ENCODE measurements around the gene DIP2B.
"Not testable (repeated sequence)": the region's sequence is repeated elsewhere in the genome, so short reads cannot be mapped to it uniquely, and the experiment has no call there.

The DIP2B gene, protein sequence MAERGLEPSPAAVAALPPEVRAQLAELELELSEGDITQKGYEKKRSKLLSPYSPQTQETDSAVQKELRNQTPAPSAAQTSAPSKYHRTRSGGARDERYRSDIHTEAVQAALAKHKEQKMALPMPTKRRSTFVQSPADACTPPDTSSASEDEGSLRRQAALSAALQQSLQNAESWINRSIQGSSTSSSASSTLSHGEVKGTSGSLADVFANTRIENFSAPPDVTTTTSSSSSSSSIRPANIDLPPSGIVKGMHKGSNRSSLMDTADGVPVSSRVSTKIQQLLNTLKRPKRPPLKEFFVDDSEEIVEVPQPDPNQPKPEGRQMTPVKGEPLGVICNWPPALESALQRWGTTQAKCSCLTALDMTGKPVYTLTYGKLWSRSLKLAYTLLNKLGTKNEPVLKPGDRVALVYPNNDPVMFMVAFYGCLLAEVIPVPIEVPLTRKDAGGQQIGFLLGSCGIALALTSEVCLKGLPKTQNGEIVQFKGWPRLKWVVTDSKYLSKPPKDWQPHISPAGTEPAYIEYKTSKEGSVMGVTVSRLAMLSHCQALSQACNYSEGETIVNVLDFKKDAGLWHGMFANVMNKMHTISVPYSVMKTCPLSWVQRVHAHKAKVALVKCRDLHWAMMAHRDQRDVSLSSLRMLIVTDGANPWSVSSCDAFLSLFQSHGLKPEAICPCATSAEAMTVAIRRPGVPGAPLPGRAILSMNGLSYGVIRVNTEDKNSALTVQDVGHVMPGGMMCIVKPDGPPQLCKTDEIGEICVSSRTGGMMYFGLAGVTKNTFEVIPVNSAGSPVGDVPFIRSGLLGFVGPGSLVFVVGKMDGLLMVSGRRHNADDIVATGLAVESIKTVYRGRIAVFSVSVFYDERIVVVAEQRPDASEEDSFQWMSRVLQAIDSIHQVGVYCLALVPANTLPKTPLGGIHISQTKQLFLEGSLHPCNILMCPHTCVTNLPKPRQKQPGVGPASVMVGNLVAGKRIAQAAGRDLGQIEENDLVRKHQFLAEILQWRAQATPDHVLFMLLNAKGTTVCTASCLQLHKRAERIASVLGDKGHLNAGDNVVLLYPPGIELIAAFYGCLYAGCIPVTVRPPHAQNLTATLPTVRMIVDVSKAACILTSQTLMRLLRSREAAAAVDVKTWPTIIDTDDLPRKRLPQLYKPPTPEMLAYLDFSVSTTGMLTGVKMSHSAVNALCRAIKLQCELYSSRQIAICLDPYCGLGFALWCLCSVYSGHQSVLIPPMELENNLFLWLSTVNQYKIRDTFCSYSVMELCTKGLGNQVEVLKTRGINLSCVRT (N-terminal part only)

DNA sequence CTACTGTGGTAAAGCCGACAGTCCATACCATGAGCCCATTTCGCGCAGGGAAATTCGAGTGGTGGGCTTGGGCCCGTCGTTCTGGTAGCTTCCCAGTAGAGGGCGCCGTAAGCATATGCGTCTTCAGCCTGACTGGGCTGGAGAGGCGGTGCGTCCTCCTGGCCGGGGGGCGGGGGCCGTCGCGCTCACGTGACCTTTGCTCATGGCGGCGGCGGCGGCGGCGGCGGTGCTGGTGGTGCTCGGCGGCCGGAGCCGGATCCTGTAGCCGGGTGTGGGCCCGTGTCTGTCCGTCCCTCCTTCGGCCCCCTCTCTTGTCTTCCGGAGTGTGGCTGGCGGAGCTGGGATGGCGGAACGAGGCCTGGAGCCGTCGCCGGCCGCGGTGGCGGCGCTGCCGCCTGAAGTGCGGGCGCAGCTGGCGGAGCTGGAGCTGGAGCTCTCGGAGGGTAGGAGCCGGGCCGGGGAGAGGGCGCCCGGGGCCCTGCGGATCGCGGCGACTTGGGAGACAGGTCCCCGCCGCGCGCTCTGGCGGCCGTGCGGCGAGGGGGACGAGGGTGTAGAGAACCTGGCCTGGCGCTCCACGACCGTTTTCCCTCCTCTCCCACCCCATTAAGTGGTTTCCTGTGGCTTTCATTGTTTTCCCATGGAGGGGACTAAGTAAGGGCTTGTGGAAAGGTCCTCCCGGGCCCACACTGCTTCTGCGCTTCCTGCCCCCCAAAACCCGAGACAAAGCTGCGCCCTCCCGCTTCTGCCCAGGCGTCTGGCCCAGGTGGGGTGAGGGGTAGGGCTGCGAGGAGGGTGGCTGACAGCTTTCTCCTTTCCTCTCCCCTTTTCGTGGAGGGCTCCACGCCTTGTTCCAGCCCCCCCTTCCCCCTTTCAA is at the start of gene DIP2B:
Gene DIP2B (plus strand): TSS at position 188 of the 877 bp plus-strand sequence. CDS start 156 bp downstream, at position 344.
- peak within 1 kb of the TSS; percentile 55 to 88 for H3K4me3 ChIP-seq (ENCODE audit: low read depth in 1 of 2, low read length in 2 of 2)
- H3K4me1 ChIP-seq (ENCODE audit: insufficient read depth, low read length), result peaks cover 28% of the 10 kb centered on the region
- no peaks in the 10 kb centered on the region for H3K36me3 ChIP-seq (ENCODE audit: insufficient read depth, low read length)
- H3K27me3 ChIP-seq (ENCODE audit: control insufficient read depth in 1 of 2, insufficient read depth in 2 of 2, low read length in 2 of 2), result no peaks in the 10 kb centered on the region
- no peaks in the 10 kb centered on the region for H3K9me3 ChIP-seq (ENCODE audit: low read length)
- H3K27ac ChIP-seq (ENCODE audit: low read depth, low read length), result peak within 1 kb of the TSS; percentile 82
- H3K9ac ChIP-seq (ENCODE audit: low read length), result peak within 1 kb of the TSS; percentile 76

DNA sequence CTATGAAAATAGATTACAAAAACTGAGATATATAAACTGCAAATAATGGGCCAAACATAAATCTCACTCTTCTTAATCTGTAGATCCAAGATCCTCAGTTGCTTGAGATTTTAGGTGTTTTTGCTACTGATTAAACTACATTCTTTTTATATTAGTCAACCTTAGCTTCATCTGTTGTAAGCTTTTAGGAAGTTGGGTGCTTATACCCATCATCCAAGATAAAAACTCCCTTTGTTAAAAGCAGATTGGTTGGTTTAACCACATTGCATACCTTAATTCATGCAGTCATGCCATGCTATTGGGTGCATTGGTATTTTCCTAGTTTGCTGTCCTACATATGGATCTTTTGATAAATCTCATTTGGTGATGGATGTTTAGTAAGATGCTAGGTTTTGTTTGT is 46.2 kb upstream of the DIP2B start:
- H3K4me3 ChIP-seq (ENCODE audit: low read depth in 1 of 2, low read length in 2 of 2), result no peak overlapping the region

DNA sequence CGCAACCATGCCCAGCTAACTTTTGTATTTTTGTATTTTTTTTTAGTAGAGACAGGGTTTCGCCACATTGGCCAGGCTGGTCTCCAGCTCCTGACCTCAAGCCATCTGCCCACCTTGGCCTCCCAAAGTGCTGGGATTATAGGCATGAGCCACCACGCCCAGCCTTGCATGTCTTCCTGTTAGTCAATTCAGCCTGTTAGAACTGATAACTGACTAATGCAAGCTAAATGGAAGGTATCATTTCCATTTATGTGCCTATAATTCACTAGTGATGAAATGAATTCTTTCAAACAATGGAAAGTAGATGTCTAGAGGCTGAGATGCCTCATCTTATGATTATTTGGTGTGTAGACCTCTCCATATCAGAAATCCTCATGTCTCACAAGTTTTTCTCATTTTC is 37.3 kb upstream of the DIP2B start:
- Histone ChIP-seq H3K4me1 (ENCODE audit: insufficient read depth, low read length) (no peaks in the 10 kb centered on the region), H3K9me3 (ENCODE audit: low read length) (no peaks in the 10 kb centered on the region), H3K9ac (ENCODE audit: low read length) (no peak overlapping the region), H3K27ac (ENCODE audit: low read depth, low read length) (no peak overlapping the region), H3K4me3 (ENCODE audit: low read depth in 1 of 2, low read length in 2 of 2) (no peak overlapping the region), H3K27me3 (ENCODE audit: control insufficient read depth in 1 of 2, insufficient read depth in 2 of 2, low read length in 2 of 2) (no peaks in the 10 kb centered on the region), H3K36me3 (ENCODE audit: insufficient read depth, low read length) (peaks cover 35% of the 10 kb centered on the region)

More for the DNA sequence above, 46.2 kb upstream of the DIP2B start:
- H3K9ac ChIP-seq (ENCODE audit: low read length), result no peak overlapping the region
- H3K4me1 ChIP-seq (ENCODE audit: insufficient read depth, low read length), result no peaks in the 10 kb centered on the region
- H3K9me3 ChIP-seq (ENCODE audit: low read length), result no peaks in the 10 kb centered on the region
- H3K27ac ChIP-seq (ENCODE audit: low read depth, low read length), result no peak overlapping the region
- no peaks in the 10 kb centered on the region for H3K27me3 ChIP-seq (ENCODE audit: control insufficient read depth in 1 of 2, insufficient read depth in 2 of 2, low read length in 2 of 2)
- peaks cover 26% of the 10 kb centered on the region for H3K36me3 ChIP-seq (ENCODE audit: insufficient read depth, low read length)

DNA sequence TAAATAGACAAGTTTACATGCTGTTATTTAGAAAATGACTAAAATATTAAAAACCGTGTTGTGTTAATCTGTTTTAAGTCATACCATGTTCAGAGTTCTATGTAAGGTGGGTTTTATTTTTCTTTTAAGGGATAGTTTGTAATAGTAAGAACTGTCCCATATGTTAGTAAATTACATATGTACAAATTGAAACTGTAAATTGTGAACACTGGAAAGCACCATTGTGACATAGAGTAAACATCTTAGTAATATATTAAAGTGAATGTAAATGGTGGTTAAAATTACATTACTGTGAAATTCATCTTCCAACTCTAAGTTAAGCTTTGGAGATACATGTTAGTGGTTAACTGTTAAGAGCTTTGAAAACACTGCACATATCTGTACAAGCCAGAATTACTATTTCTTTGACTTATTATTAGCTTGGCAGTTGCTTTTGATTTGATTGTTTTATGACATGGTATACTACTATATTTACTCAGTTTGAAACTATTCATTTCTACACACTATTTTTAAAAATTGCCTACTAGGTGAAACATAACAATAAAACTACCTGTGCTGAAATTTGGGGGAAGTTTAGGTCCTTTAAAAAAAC is 27.4 kb upstream of the DIP2B start:
- Histone ChIP-seq H3K9me3 (ENCODE audit: low read length) (no peaks in the 10 kb centered on the region), H3K27ac (ENCODE audit: low read depth, low read length) (no peak overlapping the region), H3K9ac (ENCODE audit: low read length) (no peak overlapping the region), H3K36me3 (ENCODE audit: insufficient read depth, low read length) (peaks cover 26% of the 10 kb centered on the region), H3K4me1 (ENCODE audit: insufficient read depth, low read length) (no peaks in the 10 kb centered on the region), H3K27me3 (ENCODE audit: control insufficient read depth in 1 of 2, insufficient read depth in 2 of 2, low read length in 2 of 2) (no peaks in the 10 kb centered on the region), H3K4me3 (ENCODE audit: low read depth in 1 of 2, low read length in 2 of 2) (no peak overlapping the region)

DNA sequence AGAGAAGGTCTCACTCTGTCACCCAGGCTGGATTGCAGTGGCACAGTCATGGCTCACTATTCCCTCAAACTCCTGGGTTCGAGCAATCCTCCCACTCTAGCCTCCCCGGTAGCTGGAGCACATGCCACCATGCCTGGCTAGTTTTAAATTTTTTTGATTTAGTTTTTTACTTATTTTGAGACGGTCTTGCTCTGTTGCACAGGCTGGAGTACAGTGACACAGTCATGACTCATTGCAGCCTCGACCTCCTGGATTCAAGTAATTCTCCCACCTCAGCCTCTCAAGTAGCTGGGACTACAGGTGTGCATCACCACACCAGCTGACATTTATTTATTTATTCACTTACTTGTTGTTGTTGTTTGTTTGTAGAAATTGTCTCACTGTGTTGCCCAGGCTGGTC is 22.2 kb upstream of the DIP2B start:
- Histone ChIP-seq H3K9ac (ENCODE audit: low read length) (no peak overlapping the region), H3K27ac (ENCODE audit: low read depth, low read length) (no peak overlapping the region), H3K36me3 (ENCODE audit: insufficient read depth, low read length) (no peaks in the 10 kb centered on the region), H3K4me1 (ENCODE audit: insufficient read depth, low read length) (no peaks in the 10 kb centered on the region), H3K27me3 (ENCODE audit: control insufficient read depth in 1 of 2, insufficient read depth in 2 of 2, low read length in 2 of 2) (no peaks in the 10 kb centered on the region), H3K4me3 (ENCODE audit: low read depth in 1 of 2, low read length in 2 of 2) (no peak overlapping the region), H3K9me3 (ENCODE audit: low read length) (no peaks in the 10 kb centered on the region)

DNA sequence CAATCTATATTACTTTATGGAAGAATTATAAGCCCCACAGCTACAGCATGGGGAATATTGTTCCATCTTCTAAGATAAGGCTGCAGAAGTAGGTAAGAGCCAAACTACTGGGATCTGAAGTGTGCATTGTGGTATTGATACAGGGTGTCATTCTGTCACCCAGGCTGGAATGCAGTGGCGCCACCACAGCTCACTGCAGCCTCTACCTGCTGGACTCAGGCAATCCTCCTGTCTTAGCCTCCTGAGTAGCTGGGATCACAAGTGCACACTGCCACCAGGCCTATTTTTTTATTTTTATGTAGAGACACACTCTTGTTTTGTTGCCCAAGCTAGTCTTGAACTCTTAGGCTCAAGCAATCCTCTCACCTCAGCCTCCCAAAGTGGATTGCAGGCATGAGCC is 21.3 kb upstream of the DIP2B start:
- H3K27ac ChIP-seq (ENCODE audit: low read depth, low read length), result no peak overlapping the region
- no peaks in the 10 kb centered on the region for H3K4me1 ChIP-seq (ENCODE audit: insufficient read depth, low read length)
- H3K9me3 ChIP-seq (ENCODE audit: low read length), result no peaks in the 10 kb centered on the region
- H3K36me3 ChIP-seq (ENCODE audit: insufficient read depth, low read length), result no peaks in the 10 kb centered on the region
- no peak overlapping the region for H3K4me3 ChIP-seq (ENCODE audit: low read depth in 1 of 2, low read length in 2 of 2)
- H3K9ac ChIP-seq (ENCODE audit: low read length), result no peak overlapping the region
- H3K27me3 ChIP-seq (ENCODE audit: control insufficient read depth in 1 of 2, insufficient read depth in 2 of 2, low read length in 2 of 2), result no peaks in the 10 kb centered on the region

DNA sequence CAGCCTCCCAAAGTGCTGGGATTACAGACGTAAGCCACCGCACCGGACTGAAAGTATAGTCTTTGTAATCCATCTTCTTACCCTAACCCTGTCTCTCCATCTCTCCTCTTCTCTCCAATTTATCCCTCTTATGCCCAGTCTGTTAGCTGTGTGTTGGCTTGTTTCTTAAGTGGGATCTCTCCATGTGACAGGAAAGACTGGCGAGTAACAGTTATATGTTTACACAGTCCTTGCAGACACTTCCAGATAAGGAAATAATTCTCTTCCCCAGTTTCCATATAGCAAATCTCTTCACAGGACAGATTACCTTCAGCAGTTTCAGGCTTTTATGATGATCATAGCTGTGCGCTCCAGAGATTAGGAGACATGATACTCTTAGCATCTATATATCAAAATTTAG is 16.0 kb upstream of the DIP2B start:
- no peak overlapping the region for H3K27ac ChIP-seq (ENCODE audit: low read depth, low read length)
- H3K4me1 ChIP-seq (ENCODE audit: insufficient read depth, low read length), result no peaks in the 10 kb centered on the region
- H3K9me3 ChIP-seq (ENCODE audit: low read length), result no peaks in the 10 kb centered on the region
- no peaks in the 10 kb centered on the region for H3K27me3 ChIP-seq (ENCODE audit: control insufficient read depth in 1 of 2, insufficient read depth in 2 of 2, low read length in 2 of 2)
- H3K4me3 ChIP-seq (ENCODE audit: low read depth in 1 of 2, low read length in 2 of 2), result no peak overlapping the region
- no peak overlapping the region for H3K9ac ChIP-seq (ENCODE audit: low read length)
- no peaks in the 10 kb centered on the region for H3K36me3 ChIP-seq (ENCODE audit: insufficient read depth, low read length)

DNA sequence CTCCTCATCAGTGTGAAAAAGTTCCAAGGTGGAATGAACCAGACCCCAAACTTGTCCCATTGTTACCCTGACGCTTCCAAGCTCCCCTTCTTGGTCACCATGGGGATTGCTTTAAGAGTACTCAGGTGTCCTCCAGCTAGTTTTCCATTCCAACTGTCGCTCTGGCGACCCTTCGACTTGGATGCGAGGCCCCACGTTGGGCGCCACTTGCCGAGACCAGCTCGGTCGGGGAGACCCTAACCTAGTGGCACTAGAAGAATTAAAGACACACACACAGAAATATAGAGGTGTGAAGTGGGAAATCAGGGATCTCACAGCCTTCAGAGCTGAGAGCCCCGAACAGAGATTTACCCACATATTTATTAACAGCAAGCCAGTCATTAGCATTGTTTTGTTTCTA is 6.7 kb upstream of the DIP2B start:
- not testable (repeated sequence) for H3K27me3 ChIP-seq (ENCODE audit: control insufficient read depth in 1 of 2, insufficient read depth in 2 of 2, low read length in 2 of 2); H3K4me1 ChIP-seq (ENCODE audit: insufficient read depth, low read length); H3K27ac ChIP-seq (ENCODE audit: low read depth, low read length); H3K4me3 ChIP-seq (ENCODE audit: low read depth in 1 of 2, low read length in 2 of 2); H3K9ac ChIP-seq (ENCODE audit: low read length); H3K9me3 ChIP-seq (ENCODE audit: low read length); H3K36me3 ChIP-seq (ENCODE audit: insufficient read depth, low read length)

DNA sequence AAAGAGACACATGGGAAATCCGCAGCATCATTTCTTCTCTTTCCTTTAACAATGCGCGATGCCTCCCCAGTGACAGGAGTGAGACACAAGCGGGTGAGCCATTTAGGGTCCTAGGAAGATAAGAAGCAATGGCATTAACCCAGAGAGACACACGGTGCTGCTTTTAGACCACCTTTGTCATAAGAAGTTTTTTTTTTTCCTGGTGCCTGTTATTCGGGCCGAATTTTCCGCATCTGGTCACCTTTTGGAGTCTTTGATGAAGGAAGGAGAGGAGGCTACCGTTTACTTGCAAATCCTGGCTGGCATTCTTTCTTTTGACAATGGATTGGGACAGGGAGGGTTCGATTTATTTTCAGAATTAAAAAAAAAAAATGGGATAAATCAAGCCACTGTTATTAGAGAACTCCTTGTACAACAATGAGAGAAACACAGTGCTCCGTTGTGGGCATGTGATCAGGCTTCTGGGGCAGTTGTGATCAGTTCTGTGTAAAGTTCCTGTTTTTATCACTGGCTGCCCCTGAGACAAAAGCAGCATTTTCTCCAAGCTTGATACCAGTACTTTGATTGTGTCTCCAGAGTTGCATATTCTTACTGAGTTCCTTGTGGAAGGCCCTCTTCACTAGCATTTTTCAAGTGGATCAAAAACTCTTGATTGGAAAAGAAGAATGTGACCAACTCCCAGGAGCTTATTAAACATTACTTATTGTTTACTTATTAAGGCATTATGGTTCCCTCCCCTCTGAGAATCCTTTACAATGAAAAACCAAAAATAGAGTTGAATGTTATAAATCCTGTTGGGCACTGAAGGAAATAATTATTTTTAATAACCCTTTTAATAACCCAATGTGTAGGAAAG is 1.1 kb downstream of the DIP2B start:
- Histone ChIP-seq H3K27me3 (ENCODE audit: control insufficient read depth in 1 of 2, insufficient read depth in 2 of 2, low read length in 2 of 2) (no peaks in the 10 kb centered on the region), H3K9ac (ENCODE audit: low read length) (peak overlapping the region; percentile 76), H3K9me3 (ENCODE audit: low read length) (no peaks in the 10 kb centered on the region), H3K36me3 (ENCODE audit: insufficient read depth, low read length) (no peaks in the 10 kb centered on the region), H3K27ac (ENCODE audit: low read depth, low read length) (peak overlapping the region; percentile 82), H3K4me1 (ENCODE audit: insufficient read depth, low read length) (peaks cover 28% of the 10 kb centered on the region), H3K4me3 (ENCODE audit: low read depth in 1 of 2, low read length in 2 of 2) (peak overlapping the region; percentile 55 to 88)
